ENCODE data around the gene BRD4. TPM values are rescaled to one million over a fixed set of nuclear protein-coding genes. Genes with fewer than 3 reads are reported as not detected.

The BRD4 gene
- polyA plus RNA-seq, 1 donor (not counting 4 experiments of a cell fraction or from before 2014, with no cell fraction given), result 5.5 TPM

DNA sequence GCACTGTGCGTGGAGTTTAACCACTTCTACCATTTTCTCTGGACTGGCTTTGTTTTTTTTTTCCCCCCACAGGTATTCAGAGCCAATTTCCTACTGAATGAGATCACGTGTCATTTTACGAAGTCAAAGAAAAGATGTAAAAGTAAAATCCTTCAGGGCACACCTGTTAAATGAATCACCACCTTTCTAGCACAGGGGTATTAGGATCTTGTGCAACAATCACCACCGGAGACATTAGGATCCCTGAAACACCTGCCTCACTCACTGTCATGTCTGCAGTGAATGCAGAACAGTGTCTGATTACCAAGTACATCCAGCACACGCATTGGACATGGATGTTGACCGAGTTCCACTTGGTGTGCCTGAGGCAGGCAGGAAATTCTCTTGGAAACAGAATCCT lies 17.2 kb downstream of the BRD4 start:
- Histone ChIP-seq H3K27ac (ENCODE audit: control insufficient read depth, insufficient read depth, low read length) (peak overlapping the region; percentile 57), H3K4me3 (ENCODE audit: control insufficient read depth in 2 of 3, extremely low read depth in 1 of 3, insufficient read depth in 2 of 3, low read depth in 1 of 3, low read length in 3 of 3) (no peak overlapping the region), H3K36me3 (ENCODE audit: control insufficient read depth in 2 of 2, extremely low read depth in 1 of 2, insufficient read depth in 2 of 2, low read length in 2 of 2) (peaks cover 2 to 15% of the 10 kb centered on the region in 2 experiments), H3K4me1 (ENCODE audit: control insufficient read depth, extremely low read depth, insufficient read depth, low read length) (peaks cover 31% of the 10 kb centered on the region), H3K27me3 (ENCODE audit: control insufficient read depth, extremely low read depth, insufficient read depth, low read length) (no peaks in the 10 kb centered on the region), H3K9ac (ENCODE audit: control insufficient read depth, extremely low read depth, insufficient read depth, low read length) (no peak overlapping the region), H3K9me1 (ENCODE audit: control insufficient read depth, extremely low read depth, insufficient read depth, low read length) (peaks cover 18% of the 10 kb centered on the region), H3K4me2 (ENCODE audit: control insufficient read depth, extremely low read depth, insufficient read depth, low read depth, low read length) (peak overlapping the region; percentile 18), H4K20me1 (ENCODE audit: control insufficient read depth, extremely low read depth, insufficient read depth, low read length) (peaks cover 70% of the 10 kb centered on the region), H3K9me3 (ENCODE audit: control insufficient read depth, low read depth, low read length) (no peaks in the 10 kb centered on the region), H3K79me2 (ENCODE audit: control insufficient read depth, insufficient read depth, low read length) (peaks cover 95% of the 10 kb centered on the region), H2AFZ (ENCODE audit: control insufficient read depth, low read length) (no peak overlapping the region)
- peak; percentile 36 for FAIRE-seq
- no peak for TF ChIP-seq EZH2 (IDR thresholded peaks at IDR 0.05; ENCODE audit: low read length)
- TF ChIP-seq, protein P1, sequence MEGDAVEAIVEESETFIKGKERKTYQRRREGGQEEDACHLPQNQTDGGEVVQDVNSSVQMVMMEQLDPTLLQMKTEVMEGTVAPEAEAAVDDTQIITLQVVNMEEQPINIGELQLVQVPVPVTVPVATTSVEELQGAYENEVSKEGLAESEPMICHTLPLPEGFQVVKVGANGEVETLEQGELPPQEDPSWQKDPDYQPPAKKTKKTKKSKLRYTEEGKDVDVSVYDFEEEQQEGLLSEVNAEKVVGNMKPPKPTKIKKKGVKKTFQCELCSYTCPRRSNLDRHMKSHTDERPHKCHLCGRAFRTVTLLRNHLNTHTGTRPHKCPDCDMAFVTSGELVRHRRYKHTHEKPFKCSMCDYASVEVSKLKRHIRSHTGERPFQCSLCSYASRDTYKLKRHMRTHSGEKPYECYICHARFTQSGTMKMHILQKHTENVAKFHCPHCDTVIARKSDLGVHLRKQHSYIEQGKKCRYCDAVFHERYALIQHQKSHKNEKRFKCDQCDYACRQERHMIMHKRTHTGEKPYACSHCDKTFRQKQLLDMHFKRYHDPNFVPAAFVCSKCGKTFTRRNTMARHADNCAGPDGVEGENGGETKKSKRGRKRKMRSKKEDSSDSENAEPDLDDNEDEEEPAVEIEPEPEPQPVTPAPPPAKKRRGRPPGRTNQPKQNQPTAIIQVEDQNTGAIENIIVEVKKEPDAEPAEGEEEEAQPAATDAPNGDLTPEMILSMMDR (optimal IDR thresholded peaks at IDR 0.05 in 1 of 3, IDR thresholded peaks at IDR 0.05 in 1 of 3, conservative IDR thresholded peaks at IDR 0.05 in 1 of 3; ENCODE audit: extremely low read depth in 1 of 3, insufficient read depth in 2 of 3, low read length in 3 of 3), result no peak
- dilution Hi-C loops (cut with MboI; ENCODE audit: extremely low pct_ligation_motif_present, low sequenced_read_pairs), result no loop called here
- peak; percentile 52 for DNase-seq (ENCODE audit: low read depth, low spot score)

DNA sequence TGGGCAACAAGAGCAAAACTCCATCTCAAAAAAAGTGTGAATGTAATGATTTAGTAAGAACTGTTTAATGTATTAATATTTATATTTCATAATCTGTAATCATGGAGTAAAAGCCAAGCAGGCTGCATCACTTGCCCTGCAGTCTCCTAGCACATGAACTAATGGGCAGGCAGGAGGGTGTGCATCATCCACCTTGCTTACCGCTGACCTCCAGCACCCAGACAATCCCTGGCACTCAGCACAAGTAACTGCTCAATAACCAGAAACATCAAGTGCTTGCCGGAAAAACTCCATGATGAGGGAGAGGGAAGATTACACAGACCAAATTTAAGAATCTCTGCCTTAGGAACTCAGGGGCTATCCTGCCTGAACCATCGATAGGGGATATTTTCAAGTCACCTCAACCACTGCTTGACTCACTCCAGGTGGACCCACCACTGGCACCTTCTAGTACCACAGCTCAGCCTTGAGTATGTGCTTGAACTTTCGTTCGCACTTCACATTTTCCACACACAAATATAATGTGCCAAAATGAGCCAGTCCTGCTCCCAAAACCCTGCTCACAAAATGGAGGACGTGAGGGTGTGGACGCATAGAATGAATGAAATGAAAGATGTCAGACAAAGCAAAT lies 18.6 kb downstream of the BRD4 start:
- DNase-seq (ENCODE audit: low read depth, low spot score) (no peak), FAIRE-seq (no peak)
- Histone ChIP-seq H3K27me3 (ENCODE audit: control insufficient read depth, extremely low read depth, insufficient read depth, low read length) (no peaks in the 10 kb centered on the region), H3K4me2 (ENCODE audit: control insufficient read depth, extremely low read depth, insufficient read depth, low read depth, low read length) (no peak overlapping the region), H3K9me1 (ENCODE audit: control insufficient read depth, extremely low read depth, insufficient read depth, low read length) (peaks cover 17% of the 10 kb centered on the region), H3K4me1 (ENCODE audit: control insufficient read depth, extremely low read depth, insufficient read depth, low read length) (peaks cover 35% of the 10 kb centered on the region), H4K20me1 (ENCODE audit: control insufficient read depth, extremely low read depth, insufficient read depth, low read length) (peaks cover 62% of the 10 kb centered on the region), H2AFZ (ENCODE audit: control insufficient read depth, low read length) (no peak overlapping the region), H3K27ac (ENCODE audit: control insufficient read depth, insufficient read depth, low read length) (peak overlapping the region; percentile 57), H3K9ac (ENCODE audit: control insufficient read depth, extremely low read depth, insufficient read depth, low read length) (no peak overlapping the region), H3K36me3 (ENCODE audit: control insufficient read depth in 2 of 2, extremely low read depth in 1 of 2, insufficient read depth in 2 of 2, low read length in 2 of 2) (peaks cover 2 to 21% of the 10 kb centered on the region in 2 experiments), H3K79me2 (ENCODE audit: control insufficient read depth, insufficient read depth, low read length) (peaks cover 95% of the 10 kb centered on the region), H3K4me3 (ENCODE audit: control insufficient read depth in 2 of 3, extremely low read depth in 1 of 3, insufficient read depth in 2 of 3, low read depth in 1 of 3, low read length in 3 of 3) (no peak overlapping the region), H3K9me3 (ENCODE audit: control insufficient read depth, low read depth, low read length) (no peaks in the 10 kb centered on the region)
- dilution Hi-C loops (cut with MboI; ENCODE audit: extremely low pct_ligation_motif_present, low sequenced_read_pairs), result no loop called here
- TF ChIP-seq, protein P1 (optimal IDR thresholded peaks at IDR 0.05 in 1 of 3, IDR thresholded peaks at IDR 0.05 in 1 of 3, conservative IDR thresholded peaks at IDR 0.05 in 1 of 3; ENCODE audit: extremely low read depth in 1 of 3, insufficient read depth in 2 of 3, low read length in 3 of 3), result no peak
- no peak for TF ChIP-seq EZH2 (IDR thresholded peaks at IDR 0.05; ENCODE audit: low read length)
